NCI-H2196 (cell line): Measurements from ENCODE around the gene BRCC3.
A peak's percentile ranks its signal among the peaks of the same experiment; 100 is the strongest.

Experiments used
- DNase-seq: peaks from one replicate; lab custom pipeline; 2025; ENCODE audit not compliant: unreplicated experiment; lab: John Stamatoyannopoulos, UW

BRCC3 gene

DNA sequence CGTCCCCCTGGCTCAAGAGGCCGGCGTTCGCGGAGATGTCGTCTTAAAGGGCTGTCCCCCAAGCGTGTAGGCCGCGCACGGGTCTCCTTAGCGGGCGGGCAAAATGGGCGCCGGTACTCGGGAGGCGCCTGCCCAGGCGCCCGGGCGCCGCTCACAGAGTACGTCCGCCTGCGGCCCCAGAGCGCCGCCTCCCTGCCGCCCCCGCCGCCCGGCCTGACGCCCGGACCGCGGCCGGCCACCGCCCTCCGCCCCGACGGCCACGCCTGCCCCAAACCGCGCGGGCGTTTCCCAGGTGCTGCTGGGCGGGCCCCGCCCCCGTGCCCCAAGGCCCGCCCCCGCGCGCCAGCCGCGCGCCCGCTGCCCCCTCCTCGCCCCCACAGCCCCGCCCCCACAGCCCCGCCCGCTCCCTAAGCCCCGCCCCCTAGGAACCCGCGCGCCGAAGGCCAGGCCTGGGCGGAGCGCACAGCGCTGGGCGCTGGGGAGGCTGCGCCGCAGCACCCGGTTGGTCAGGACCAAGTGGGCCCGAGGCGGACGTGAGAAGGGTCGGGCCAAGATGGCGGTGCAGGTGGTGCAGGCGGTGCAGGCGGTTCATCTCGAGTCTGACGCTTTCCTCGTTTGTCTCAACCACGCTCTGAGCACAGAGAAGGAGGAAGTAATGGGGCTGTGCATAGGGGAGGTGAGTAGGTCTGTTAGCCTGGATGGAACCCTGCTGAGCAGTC lies at the start of gene BRCC3, which contains the start of the genes CMC4 and MTCP1:
BRCC3 (plus strand) TSS at position 534 of the 719 bp plus-strand sequence; CDS start at position 554, 20 bp downstream.
CMC4 (minus strand) TSS at position 162 of the 719 bp plus-strand sequence. CDS start 7,113 bp downstream, outside the sequence.
MTCP1 (minus strand) TSS at position 162 of the 719 bp plus-strand sequence. CDS start 5,126 bp downstream, outside the sequence.
- DNase-seq: peak; percentile 86

GRCh38 chrX:155022585-155022984 lies 48.7 kb upstream of the BRCC3 start, which contains the start of gene F8:
F8 (minus strand) TSS chrX:155022723; CDS start chrX:155022552, 171 bp downstream.
- DNase-seq: no peak

DNA sequence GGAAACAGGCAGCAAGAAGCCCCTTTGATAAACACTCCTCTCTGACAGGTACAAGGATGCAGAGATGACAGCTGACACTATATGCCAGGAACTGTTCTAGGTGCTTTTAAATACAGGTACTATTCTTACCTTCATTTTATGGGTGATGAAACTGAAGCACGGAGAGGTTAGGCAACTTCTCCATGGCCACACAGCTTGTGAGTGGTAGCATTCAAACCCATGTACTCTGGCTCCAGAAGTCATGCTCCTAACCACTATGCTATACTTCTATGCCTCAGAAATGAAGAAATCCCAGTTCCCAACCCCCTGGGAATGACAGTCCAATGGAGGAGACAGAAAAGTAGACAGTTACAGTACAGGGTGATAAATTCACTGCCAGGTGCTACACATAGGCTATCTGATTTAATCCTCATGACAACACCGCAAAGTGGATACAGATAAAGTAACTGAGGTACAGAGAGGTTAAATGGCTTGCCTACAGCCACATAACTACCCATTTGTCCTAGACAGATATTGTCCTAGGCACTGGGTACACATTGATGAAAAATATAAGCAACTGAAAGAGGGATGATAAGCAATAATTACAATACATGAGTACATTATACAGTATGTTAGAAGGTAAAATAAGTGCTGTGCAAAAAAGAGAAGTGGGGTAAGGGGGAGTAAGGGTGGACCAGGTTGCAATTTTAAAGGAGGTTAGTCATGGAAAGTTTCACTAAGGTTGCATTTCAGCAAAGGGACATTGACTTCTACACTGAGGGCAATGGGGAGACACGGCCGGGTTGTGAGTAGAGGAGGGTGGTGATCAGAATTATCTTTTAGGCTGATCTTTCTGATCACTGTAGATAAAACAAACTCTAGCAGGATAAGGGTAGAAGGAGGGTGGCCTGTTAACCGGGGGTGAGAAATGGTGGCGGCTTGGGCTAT lies 47.1 kb upstream of the BRCC3 start:
- DNase-seq: no peak

DNA sequence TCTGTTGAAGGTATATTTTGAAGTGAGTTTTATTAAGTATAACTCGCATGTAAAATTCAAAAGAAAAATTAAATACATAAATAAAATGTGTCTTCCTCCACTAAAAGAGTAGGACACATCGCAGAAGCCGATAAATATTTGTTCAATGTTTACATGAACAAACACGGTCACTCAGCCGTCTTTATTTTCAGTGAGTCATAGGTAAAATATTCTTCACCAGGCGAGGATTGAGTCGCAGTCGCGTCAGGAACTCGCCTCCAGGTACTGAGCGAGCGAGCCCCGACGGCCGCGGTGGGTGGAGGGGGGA lies 44.9 kb upstream of the BRCC3 start:
- DNase-seq: no peak

DNA sequence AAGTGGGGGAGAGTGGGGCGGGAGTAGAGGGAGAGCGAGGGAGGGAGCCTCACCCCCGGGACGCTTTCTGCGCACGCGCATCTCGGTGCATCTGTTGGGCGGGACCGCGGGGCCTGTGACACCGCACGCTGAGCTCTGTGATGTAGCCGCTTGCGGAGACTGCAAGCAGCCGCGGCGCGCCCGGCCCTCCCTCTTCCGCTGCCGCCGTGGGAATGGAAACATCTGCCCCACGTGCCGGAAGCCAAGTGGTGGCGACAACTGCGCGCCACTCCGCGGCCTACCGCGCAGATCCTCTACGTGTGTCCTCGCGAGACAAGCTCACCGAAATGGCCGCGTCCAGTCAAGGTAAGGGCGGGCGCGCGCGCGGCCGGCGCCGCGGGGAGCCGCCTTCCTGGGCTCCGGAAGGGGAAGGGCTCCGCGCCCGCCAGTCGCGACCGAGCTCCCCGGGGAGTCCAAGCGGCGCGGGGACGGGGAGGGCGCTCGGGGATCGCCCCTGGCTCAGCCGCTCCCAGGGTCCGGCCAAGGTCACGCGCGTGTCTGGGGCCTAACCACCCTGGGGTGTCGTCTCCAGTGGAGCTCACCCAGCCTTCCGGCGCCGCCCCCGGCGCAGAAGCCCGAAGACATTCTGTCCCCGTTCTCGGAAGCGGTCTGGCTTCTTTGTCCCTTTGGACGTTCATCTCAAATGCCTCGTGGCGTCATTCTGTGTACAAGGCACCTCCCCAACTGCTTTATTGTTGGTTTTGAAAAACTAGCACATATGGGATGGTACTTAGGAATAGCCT lies 44.4 kb upstream of the BRCC3 start, which contains the start of gene FUNDC2:
FUNDC2 (plus strand) TSS at position 118 of the 782 bp plus-strand sequence; CDS start at position 213, 95 bp downstream.
- DNase-seq: peak; percentile 91

GRCh38 chrX:155027509-155028066 lies 43.7 kb upstream of the BRCC3 start:
- DNase-seq: peak; percentile 17

DNA sequence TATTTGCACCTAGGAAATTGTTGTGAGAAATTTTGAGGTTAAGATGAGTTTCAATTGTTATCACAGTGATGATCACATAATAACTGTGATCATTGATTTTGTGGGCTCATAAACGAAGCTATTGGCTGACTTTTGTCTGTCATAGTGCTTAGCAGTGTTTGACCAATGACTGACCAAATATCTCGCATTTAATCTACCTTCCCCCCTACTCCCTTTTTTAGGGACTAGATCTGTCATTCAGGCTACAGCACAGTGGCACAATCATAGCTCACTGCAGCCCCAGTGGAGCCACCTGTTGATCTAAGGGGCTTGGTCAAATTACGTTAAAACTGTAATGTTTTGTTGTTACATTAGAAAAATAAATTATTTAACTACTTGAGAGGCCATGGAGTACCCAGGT lies 43.2 kb upstream of the BRCC3 start:
- DNase-seq: no peak

GRCh38 chrX:155028877-155029291 lies 42.4 kb upstream of the BRCC3 start:
- DNase-seq: no peak

GRCh38 chrX:155031657-155032056 lies 39.7 kb upstream of the BRCC3 start:
- DNase-seq: no peak

GRCh38 chrX:155035688-155036087 lies 35.6 kb upstream of the BRCC3 start:
- no peak for DNase-seq

DNA sequence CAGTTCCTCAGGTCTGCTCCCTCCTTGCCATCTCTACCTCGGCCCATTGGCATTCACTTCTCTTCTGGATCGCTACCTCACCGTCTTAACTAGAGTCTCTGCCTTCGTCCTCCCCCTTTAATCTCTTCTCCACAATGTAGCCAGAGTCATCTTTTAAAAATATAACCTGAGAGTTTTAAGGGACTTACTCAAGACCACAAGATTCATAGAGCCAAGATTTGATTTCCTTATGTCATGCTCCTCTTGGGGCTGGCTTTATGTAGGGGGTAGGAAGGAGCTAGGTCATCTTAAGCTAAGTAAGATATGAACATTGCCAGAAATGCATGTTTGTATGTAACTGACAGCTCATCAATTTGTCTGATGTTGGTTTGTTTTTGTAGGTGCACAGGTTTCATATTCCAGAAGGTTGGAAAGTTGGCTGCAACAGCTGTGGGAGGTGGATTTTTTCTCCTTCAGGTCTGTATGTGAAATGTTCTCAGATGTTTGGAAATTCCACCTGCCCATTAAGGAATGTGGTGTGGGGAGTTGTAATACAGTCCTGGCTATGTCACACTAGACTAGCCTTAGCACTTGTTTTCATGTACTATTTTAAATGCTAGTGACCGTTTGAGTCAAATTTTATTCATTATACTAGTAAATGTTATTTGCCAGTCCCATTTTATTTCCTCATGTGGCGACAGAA lies 25.0 kb upstream of the BRCC3 start:
- DNase-seq: no peak

DNA sequence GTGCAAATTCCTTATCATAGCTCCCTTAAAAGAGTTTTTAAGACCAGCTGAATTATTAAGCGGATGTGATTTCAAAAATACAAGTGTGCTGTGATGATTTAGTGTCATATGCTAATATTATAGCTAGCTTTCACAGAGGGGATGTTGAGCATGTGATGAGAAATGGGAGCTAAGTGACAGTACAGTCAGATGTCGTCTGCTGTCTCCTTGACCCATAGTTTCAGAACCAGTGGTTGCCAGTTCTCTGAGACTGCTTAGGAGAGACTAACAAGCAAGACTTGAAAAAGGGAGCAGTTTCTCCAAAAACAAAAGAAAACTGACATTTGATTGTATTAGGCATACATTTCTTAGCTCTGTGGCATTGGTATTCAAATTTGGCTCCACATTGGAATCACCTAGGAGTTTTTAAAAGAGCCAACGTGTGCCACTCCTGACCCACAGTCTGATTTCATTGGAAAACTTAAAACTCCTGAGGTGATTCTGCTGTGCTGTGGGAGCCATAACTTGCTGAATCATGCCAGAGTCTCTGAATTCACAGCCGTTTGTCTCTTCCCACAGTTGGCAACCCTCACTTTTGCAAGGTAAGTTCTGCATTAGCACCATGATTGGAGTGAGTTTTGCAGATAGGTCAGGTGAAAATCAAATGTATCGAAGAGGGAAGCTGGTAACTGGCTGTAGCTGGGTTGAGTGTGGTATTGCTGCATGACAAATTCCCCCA lies 24.3 kb upstream of the BRCC3 start:
- no peak for DNase-seq

DNA sequence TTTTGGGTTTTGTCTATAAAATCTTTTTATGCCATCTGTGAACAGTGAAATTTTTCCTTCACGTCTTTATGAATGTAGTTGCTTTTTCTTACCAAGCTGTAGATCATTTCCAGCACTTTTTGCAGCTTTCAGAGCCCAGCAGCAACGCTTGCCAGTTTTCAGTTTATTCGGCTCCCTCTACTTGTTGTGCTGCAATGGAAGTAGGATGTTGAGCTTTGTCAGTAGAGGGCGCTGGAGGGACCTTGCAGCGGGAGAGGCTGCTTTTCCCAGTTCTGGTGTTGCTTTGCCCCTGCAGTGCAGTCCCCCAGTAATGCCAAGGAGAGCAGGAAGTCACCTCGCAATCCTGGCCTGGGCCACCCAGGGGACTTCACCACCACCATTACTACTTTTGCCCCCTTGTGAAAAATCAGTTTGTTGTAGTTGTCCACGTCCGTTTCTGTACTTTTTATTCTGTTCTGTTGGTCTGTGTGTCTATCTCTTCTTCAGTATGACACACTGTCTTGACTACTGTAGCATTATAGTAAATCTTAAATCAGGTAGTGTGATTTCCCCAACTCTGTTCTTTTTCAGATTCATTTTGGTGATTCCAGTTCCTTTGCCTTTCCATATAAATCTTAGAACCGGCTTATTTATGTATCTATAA lies 22.2 kb upstream of the BRCC3 start:
- DNase-seq: no peak

- DNase-seq: no peak
Measured at GRCh38 chrX:155052738-155053498, 18.4 kb upstream of the BRCC3 start.

GRCh38 chrX:155053656-155054055 lies 17.7 kb upstream of the BRCC3 start:
- no peak for DNase-seq

DNA sequence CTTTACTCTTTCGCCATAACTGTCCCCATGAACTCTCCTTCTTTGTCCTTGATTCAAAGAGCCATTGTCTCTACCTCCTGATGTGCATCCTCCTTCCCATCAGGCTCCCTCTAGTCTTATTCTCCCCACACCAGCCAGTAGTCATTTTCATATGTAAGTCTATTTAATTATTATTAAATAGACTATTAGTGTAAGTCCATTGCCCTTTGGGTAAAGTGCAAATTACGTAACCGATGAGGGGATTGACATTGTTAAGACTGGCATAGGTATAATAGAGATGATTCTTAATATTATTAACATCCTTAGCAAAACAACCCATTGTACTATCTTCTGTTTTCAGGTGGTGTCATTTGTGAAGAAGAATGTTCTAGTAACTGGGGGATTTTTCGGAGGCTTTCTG lies 17.1 kb upstream of the BRCC3 start:
- DNase-seq: no peak

GRCh38 chrX:155055494-155055893 lies 15.8 kb upstream of the BRCC3 start:
- no peak for DNase-seq

GRCh38 chrX:155056471-155056870 lies 14.8 kb upstream of the BRCC3 start:
- no peak for DNase-seq
